MCF 10A (cell line): ENCODE results near the gene MYLK. TPM values are rescaled to one million over a fixed set of nuclear protein-coding genes. Genes with fewer than 3 reads are reported as not detected.

Experiments used
- BruUV-seq: library from RNA; stranded (reverse); fragments of 400-500 nt; replicated peaks from 2 replicates; lab custom pipeline; 2021; lab: Mats Ljungman, UMichigan
- CTCF ChIA-PET: fragments of 300-600 bp; sonication (Branson Sonifier 250); formaldehyde crosslinking; extraction: SDS; loops from one replicate; lab custom pipeline; 2021; ENCODE audit warnings: antibody characterized with exemption, inconsistent platforms; lab: Yijun Ruan, JAX
- POLR2A ChIA-PET: fragments of 300-600, 350-650 bp; sonication (Branson Sonifier 250); formaldehyde crosslinking; extraction: SDS; loops from one replicate; lab custom pipeline; 2020; ENCODE audit warnings: antibody characterized with exemption, inconsistent platforms; lab: Yijun Ruan, JAX
- DNase-seq: peaks from one replicate; pipeline ENCODE4 v3.0.0-alpha.2; 2018; ENCODE audit not compliant: unreplicated experiment
- H3K27ac Mint-ChIP-seq: one replicate; pipeline ENCODE4 v1.8.0; 2022; ENCODE audit warnings: mild to moderate bottlenecking, low read depth, mixed read lengths; ENCODE audit not compliant: unreplicated experiment
- H3K27me3 Mint-ChIP-seq: one replicate; pipeline ENCODE4 v1.8.0; 2022; ENCODE audit warnings: mixed read lengths; ENCODE audit not compliant: insufficient read depth, unreplicated experiment
- H3K36me3 Mint-ChIP-seq: one replicate; pipeline ENCODE4 v1.8.0; 2022; ENCODE audit warnings: mild to moderate bottlenecking, moderate library complexity, mixed read lengths; ENCODE audit not compliant: insufficient read depth, unreplicated experiment
- H3K4me1 Mint-ChIP-seq: one replicate; pipeline ENCODE4 v1.8.0; 2022; ENCODE audit warnings: mixed read lengths; ENCODE audit not compliant: insufficient read depth, unreplicated experiment
- H3K4me3 Mint-ChIP-seq: one replicate; pipeline ENCODE4 v1.8.0; 2022; ENCODE audit warnings: mild to moderate bottlenecking, moderate library complexity, mixed read lengths; ENCODE audit not compliant: unreplicated experiment
- H3K9me3 Mint-ChIP-seq: one replicate; pipeline ENCODE4 v1.8.0; 2022; ENCODE audit warnings: mixed read lengths; ENCODE audit not compliant: unreplicated experiment
- CTCF ChIP-seq: fragments of 200-600 bp; IDR thresholded peaks from one replicate; pipeline ENCODE4 v1.8.0; 2022; ENCODE audit warnings: antibody characterized with exemption, mild to moderate bottlenecking; ENCODE audit not compliant: unreplicated experiment
- intact Hi-C: fragments of 100-400 bp; cut with micrococcal nuclease; formaldehyde crosslinking; loops from 2 replicates; pipeline ENCODE4 v1.14.1; 2022
- total RNA-seq: library from RNA; stranded (reverse); gene quantifications from 2 replicates; pipeline ENCODE4 v1.2.3, GENCODE V29; 2022

The MYLK gene
- total RNA-seq, 1 experiment from 2014 or later = 2.3 TPM

- Mint-ChIP-seq H3K9me3 (no peaks in the 10 kb centered on the region), H3K4me3 (no peak overlapping the region), H3K27ac (no peak overlapping the region), H3K36me3 (peaks cover 18% of the 10 kb centered on the region), H3K4me1 (peaks cover 37% of the 10 kb centered on the region), H3K27me3 (no peaks in the 10 kb centered on the region)
- ChIA-PET POLR2A (interaction anchor here (0.6 to 11.1 kb wide), 8 partner anchors 8 to 39 kb away, joined by 3 to 210 read pairs (median 8); partner anchors contain the start of gene HACD2), CTCF (interaction anchor here (0.6 to 2.7 kb wide), 9 partner anchors 18 to 226 kb away, joined by 3 to 14 read pairs (median 4); no protein-coding TSS in a partner anchor)
- intact Hi-C loops = loop anchor here (5.0 kb wide), 1 partner anchor 36 kb away; the partner anchor contains the start of gene HACD2
- BruUV-seq = no TSS peak
- no peak for TF ChIP-seq CTCF
- DNase-seq = peak; percentile 51
These were observed 260.7 kb downstream of the MYLK start for GRCh38 chr3:123623346-123623880.

DNA sequence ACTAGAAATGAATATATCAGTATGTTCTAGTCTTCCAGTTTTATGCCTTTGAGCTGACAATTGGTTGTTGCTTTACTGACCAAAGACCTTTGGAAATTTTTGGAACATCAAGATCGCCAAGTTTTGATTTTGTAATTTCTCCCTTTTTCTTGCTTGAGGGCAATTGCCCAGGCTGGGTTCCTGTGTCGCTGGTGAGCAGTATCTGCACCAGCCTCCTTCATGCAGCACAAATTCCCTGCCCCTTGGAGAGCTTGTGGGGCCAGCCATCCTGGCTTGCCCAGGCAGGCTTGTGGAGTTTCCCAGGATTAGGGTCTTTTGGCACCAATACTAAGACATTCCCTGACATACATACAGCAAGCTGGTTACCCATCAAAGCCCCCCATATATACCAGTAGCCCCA, 261.4 kb downstream of the MYLK start:
- intact Hi-C loops = loop anchor here (5.0 kb wide), 1 partner anchor 35 kb away; the partner anchor contains the start of gene HACD2
- POLR2A ChIA-PET = interaction anchor here (0.6 to 11.1 kb wide), 9 partner anchors 9 to 1299 kb away, joined by 3 to 210 read pairs (median 6); partner anchors contain the start of gene HACD2
- H3K4me3 Mint-ChIP-seq = no peak overlapping the region
- no peaks in the 10 kb centered on the region for H3K27me3 Mint-ChIP-seq
- no TSS peak for BruUV-seq
- CTCF ChIA-PET = interaction anchor here (0.6 to 2.7 kb wide), 7 partner anchors 20 to 1181 kb away, joined by 3 to 14 read pairs (median 3); no protein-coding TSS in a partner anchor
- DNase-seq = peak; percentile 51
- peaks cover 18% of the 10 kb centered on the region for H3K36me3 Mint-ChIP-seq
- peaks cover 40% of the 10 kb centered on the region for H3K4me1 Mint-ChIP-seq
- no peak overlapping the region for H3K27ac Mint-ChIP-seq
- H3K9me3 Mint-ChIP-seq = no peaks in the 10 kb centered on the region
- TF ChIP-seq CTCF = no peak

GRCh38 chr3:123621850-123622189, 262.3 kb downstream of the MYLK start:
- POLR2A ChIA-PET = interaction anchor here (1.2 to 11.1 kb wide), 5 partner anchors 14 to 37 kb away, joined by 3 to 210 read pairs (median 27); partner anchors contain the start of gene HACD2
- H3K4me1 Mint-ChIP-seq = peaks cover 42% of the 10 kb centered on the region
- BruUV-seq = no TSS peak
- peaks cover 18% of the 10 kb centered on the region for H3K36me3 Mint-ChIP-seq
- H3K4me3 Mint-ChIP-seq = no peak overlapping the region
- intact Hi-C loops = loop anchor here (5.0 kb wide), 1 partner anchor 35 kb away; the partner anchor contains the start of gene HACD2
- no peak for DNase-seq
- H3K9me3 Mint-ChIP-seq = no peaks in the 10 kb centered on the region
- H3K27me3 Mint-ChIP-seq = no peaks in the 10 kb centered on the region
- no peak for TF ChIP-seq CTCF
- CTCF ChIA-PET = interaction anchor here (0.6 to 1.9 kb wide), 3 partner anchors 12 to 102 kb away, joined by 3 to 14 read pairs (median 5); no protein-coding TSS in a partner anchor
- peak overlapping the region; percentile 61 for H3K27ac Mint-ChIP-seq

DNA sequence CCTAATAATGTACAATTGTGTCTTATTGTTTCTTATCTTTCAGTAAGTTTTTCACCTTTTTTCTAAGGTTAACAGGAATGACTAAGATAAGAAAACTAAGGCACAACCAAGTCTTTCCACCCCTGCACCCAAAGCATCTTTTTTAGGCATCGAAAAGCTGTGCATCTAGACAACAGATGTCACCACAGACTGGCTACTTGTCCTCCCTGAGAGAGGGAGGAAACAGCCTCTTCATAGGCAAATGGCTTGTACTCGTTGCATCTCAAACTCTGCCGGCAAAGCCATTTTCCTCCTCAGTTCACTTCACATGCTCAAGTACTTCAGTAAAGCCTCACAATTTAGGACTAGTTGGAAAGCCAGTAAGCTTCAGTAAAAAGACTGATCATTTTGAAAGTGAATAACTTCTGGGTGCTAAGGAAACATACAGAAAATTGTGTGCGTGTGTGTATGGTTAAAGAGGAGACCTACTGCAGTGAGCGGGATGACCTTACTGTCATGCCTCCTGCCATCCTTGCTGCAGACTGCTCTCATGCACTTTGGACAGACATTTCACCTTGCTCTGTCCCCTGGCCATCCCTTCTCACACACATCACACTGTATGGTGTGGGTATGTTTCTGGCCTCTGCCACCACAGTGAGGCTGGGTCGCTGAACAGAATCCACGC, 262.8 kb downstream of the MYLK start:
- ChIA-PET POLR2A (interaction anchor here (4.7 to 11.1 kb wide), 3 partner anchors 16 to 37 kb away, joined by 27 to 210 read pairs (median 114); partner anchors contain the start of gene HACD2), CTCF (interaction anchor here (0.6 to 4.0 kb wide), 6 partner anchors 12 to 102 kb away, joined by 3 to 19 read pairs (median 5); no protein-coding TSS in a partner anchor)
- BruUV-seq = no TSS peak
- no peak for TF ChIP-seq CTCF
- no peak for DNase-seq
- Mint-ChIP-seq H3K4me3 (no peak overlapping the region), H3K36me3 (peaks cover 18% of the 10 kb centered on the region), H3K27me3 (no peaks in the 10 kb centered on the region), H3K27ac (no peak overlapping the region), H3K9me3 (no peaks in the 10 kb centered on the region), H3K4me1 (peaks cover 42% of the 10 kb centered on the region)
- intact Hi-C loops = loop anchor here (5.0 kb wide), 1 partner anchor 34 kb away; the partner anchor contains the start of gene HACD2
